ENCODE results near the gene ATP1A2. TPM values are rescaled to one million over a fixed set of nuclear protein-coding genes. Genes with fewer than 3 reads are reported as not detected.

Gene ATP1A2
- total and polyA plus RNA-seq, 2 experiments from 2014 or later, result 4.9 to 17.7 TPM

DNA sequence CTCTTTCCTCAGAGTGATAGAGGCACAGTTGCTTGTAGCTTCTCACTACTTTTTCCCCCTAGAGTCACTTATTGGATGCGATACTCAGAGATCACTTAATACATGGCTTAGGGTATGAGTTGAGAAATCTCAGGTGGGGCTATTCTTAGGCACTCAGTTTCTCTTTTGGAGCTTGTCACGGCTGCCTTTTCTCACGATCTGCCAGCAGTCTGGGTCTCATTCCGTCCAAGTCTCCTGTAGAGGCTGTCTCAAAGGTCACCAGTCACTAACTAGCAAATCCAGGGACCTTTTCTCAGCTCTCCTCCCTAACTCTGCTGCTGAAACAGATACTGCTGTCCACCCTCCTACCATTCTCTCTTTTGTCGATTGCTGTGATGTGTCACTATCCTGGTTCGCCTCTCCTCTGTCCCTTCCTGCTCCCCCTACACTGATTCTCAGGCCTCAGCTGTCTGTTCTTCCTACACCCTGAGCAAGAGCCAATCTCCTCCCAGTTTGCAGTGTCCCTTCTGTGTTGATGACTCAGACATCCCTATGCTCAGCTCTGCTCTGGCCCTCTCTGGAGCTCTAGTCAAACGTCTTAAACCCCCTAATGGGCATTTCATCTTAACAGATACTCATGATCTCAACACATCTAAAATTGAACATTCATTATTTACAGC, 12.4 kb downstream of the ATP1A2 start:
- Histone ChIP-seq H3K9me2 (ENCODE audit: insufficient read depth) (no peaks in the 10 kb centered on the region), H4K20me1 (replicated peaks; ENCODE audit: insufficient read depth) (no peaks in the 10 kb centered on the region), H3K79me2 (replicated peaks; ENCODE audit: insufficient read depth) (no peaks in the 10 kb centered on the region), H3K27ac (ENCODE audit: low read depth) (no peak overlapping the region), H3K36me3 (ENCODE audit: insufficient read depth) (no peaks in the 10 kb centered on the region), H3K4me3 (no peak overlapping the region), H2AFZ (no peak overlapping the region), H3F3A (replicated peaks; ENCODE audit: low read depth) (no peaks in the 10 kb centered on the region), H3K27me3 (ENCODE audit: insufficient read depth) (no peaks in the 10 kb centered on the region), H3K4me2 (no peak overlapping the region), H3K4me1 (ENCODE audit: insufficient read depth) (no peaks in the 10 kb centered on the region)
- H3K4me1 Mint-ChIP-seq, result peaks cover 16% of the 10 kb centered on the region
- peaks cover 90% of the 10 kb centered on the region for H3K36me3 Mint-ChIP-seq (ENCODE audit: low read depth)
- no peak for ATAC-seq
- H3K27me3 Mint-ChIP-seq (ENCODE audit: insufficient read depth, low read depth, poor library complexity), result peaks cover 1% of the 10 kb centered on the region
- H3K9me3 Mint-ChIP-seq, result no peaks in the 10 kb centered on the region
- no peak for DNase-seq (ENCODE audit: low spot score)
- TF ChIP-seq, protein P1, sequence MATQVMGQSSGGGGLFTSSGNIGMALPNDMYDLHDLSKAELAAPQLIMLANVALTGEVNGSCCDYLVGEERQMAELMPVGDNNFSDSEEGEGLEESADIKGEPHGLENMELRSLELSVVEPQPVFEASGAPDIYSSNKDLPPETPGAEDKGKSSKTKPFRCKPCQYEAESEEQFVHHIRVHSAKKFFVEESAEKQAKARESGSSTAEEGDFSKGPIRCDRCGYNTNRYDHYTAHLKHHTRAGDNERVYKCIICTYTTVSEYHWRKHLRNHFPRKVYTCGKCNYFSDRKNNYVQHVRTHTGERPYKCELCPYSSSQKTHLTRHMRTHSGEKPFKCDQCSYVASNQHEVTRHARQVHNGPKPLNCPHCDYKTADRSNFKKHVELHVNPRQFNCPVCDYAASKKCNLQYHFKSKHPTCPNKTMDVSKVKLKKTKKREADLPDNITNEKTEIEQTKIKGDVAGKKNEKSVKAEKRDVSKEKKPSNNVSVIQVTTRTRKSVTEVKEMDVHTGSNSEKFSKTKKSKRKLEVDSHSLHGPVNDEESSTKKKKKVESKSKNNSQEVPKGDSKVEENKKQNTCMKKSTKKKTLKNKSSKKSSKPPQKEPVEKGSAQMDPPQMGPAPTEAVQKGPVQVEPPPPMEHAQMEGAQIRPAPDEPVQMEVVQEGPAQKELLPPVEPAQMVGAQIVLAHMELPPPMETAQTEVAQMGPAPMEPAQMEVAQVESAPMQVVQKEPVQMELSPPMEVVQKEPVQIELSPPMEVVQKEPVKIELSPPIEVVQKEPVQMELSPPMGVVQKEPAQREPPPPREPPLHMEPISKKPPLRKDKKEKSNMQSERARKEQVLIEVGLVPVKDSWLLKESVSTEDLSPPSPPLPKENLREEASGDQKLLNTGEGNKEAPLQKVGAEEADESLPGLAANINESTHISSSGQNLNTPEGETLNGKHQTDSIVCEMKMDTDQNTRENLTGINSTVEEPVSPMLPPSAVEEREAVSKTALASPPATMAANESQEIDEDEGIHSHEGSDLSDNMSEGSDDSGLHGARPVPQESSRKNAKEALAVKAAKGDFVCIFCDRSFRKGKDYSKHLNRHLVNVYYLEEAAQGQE (IDR thresholded peaks at IDR 0.05; ENCODE audit: unreplicated experiment), result no peak
- no peak for TF ChIP-seq POLR2AphosphoS5 (IDR thresholded peaks at IDR 0.05; ENCODE audit: low read depth)
- TF ChIP-seq, protein P2, sequence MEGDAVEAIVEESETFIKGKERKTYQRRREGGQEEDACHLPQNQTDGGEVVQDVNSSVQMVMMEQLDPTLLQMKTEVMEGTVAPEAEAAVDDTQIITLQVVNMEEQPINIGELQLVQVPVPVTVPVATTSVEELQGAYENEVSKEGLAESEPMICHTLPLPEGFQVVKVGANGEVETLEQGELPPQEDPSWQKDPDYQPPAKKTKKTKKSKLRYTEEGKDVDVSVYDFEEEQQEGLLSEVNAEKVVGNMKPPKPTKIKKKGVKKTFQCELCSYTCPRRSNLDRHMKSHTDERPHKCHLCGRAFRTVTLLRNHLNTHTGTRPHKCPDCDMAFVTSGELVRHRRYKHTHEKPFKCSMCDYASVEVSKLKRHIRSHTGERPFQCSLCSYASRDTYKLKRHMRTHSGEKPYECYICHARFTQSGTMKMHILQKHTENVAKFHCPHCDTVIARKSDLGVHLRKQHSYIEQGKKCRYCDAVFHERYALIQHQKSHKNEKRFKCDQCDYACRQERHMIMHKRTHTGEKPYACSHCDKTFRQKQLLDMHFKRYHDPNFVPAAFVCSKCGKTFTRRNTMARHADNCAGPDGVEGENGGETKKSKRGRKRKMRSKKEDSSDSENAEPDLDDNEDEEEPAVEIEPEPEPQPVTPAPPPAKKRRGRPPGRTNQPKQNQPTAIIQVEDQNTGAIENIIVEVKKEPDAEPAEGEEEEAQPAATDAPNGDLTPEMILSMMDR (conservative IDR thresholded peaks at IDR 0.05; ENCODE audit: low read depth in 2 of 2), result no peak
- no peak for TF ChIP-seq ZNF114 (CRISPR knock-in tag; IDR thresholded peaks at IDR 0.05)
- TF ChIP-seq JUNB (IDR thresholded peaks at IDR 0.05; ENCODE audit: unreplicated experiment), result no peak
- no peak for TF ChIP-seq ZNF331 (CRISPR knock-in tag; IDR thresholded peaks at IDR 0.05; ENCODE audit: low read depth)
- no peak for TF ChIP-seq NANOG (IDR thresholded peaks at IDR 0.05; ENCODE audit: borderline replicate concordance)
- TF ChIP-seq, protein P3, sequence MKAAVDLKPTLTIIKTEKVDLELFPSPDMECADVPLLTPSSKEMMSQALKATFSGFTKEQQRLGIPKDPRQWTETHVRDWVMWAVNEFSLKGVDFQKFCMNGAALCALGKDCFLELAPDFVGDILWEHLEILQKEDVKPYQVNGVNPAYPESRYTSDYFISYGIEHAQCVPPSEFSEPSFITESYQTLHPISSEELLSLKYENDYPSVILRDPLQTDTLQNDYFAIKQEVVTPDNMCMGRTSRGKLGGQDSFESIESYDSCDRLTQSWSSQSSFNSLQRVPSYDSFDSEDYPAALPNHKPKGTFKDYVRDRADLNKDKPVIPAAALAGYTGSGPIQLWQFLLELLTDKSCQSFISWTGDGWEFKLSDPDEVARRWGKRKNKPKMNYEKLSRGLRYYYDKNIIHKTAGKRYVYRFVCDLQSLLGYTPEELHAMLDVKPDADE (IDR thresholded peaks at IDR 0.05), result no peak
- TF ChIP-seq EZH2phosphoT487 (IDR thresholded peaks at IDR 0.05; ENCODE audit: unreplicated experiment), result no peak
- H3K4me3 Mint-ChIP-seq, result no peak overlapping the region
- no peak overlapping the region for H3K27ac Mint-ChIP-seq

DNA sequence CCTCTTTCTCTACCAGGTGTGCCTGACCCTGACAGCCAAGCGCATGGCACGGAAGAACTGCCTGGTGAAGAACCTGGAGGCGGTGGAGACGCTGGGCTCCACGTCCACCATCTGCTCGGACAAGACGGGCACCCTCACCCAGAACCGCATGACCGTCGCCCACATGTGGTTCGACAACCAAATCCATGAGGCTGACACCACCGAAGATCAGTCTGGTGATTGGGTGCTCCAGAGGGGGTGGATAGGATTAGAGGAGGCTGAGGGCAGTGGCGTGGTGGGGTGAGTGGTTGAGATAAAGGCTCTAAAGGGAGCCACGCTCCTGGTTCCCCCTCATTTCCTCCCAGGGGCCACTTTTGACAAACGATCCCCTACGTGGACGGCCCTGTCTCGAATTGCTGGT, 13.1 kb downstream of the ATP1A2 start:
- TF ChIP-seq, protein P1 (IDR thresholded peaks at IDR 0.05; ENCODE audit: unreplicated experiment), result no peak
- TF ChIP-seq POLR2AphosphoS5 (IDR thresholded peaks at IDR 0.05; ENCODE audit: low read depth) (no peak), EZH2 (IDR thresholded peaks at IDR 0.05; ENCODE audit: low read depth, unreplicated experiment) (no peak), ZNF114 (CRISPR knock-in tag; IDR thresholded peaks at IDR 0.05) (no peak)
- no peaks in the 10 kb centered on the region for H3K27me3 ChIP-seq (ENCODE audit: insufficient read depth)
- H3F3A ChIP-seq (replicated peaks; ENCODE audit: low read depth), result no peaks in the 10 kb centered on the region
- H3K27me3 Mint-ChIP-seq (ENCODE audit: insufficient read depth, low read depth, poor library complexity), result peaks cover 1% of the 10 kb centered on the region
- H3K9me3 Mint-ChIP-seq, result no peaks in the 10 kb centered on the region
- H2AFZ ChIP-seq, result no peak overlapping the region
- H3K36me3 Mint-ChIP-seq (ENCODE audit: low read depth), result peaks cover 85% of the 10 kb centered on the region
- ATAC-seq (no peak), DNase-seq (ENCODE audit: low spot score) (no peak)
- no peaks in the 10 kb centered on the region for H3K36me3 ChIP-seq (ENCODE audit: insufficient read depth)
- H3K9me2 ChIP-seq (ENCODE audit: insufficient read depth), result no peaks in the 10 kb centered on the region
- H4K20me1 ChIP-seq (replicated peaks; ENCODE audit: insufficient read depth), result no peaks in the 10 kb centered on the region
- H3K4me3 Mint-ChIP-seq, result no peak overlapping the region
- no peak overlapping the region for H3K4me3 ChIP-seq
- H3K27ac ChIP-seq (ENCODE audit: low read depth), result no peak overlapping the region
- H3K4me2 ChIP-seq, result no peak overlapping the region
- H3K27ac Mint-ChIP-seq, result no peak overlapping the region
- no peaks in the 10 kb centered on the region for H3K79me2 ChIP-seq (replicated peaks; ENCODE audit: insufficient read depth)
- H3K4me1 ChIP-seq (ENCODE audit: insufficient read depth), result no peaks in the 10 kb centered on the region
- peaks cover 14% of the 10 kb centered on the region for H3K4me1 Mint-ChIP-seq
